Measurements from ENCODE around the gene SLC6A11.

Gene SLC6A11

GRCh38 chr3:10985181-10985580, 169.2 kb downstream of the SLC6A11 start:
- Histone ChIP-seq H3K36me3 (replicated peaks) (no peaks in the 10 kb centered on the region), H3K27me3 (replicated peaks) (no peaks in the 10 kb centered on the region), H3K4me3 (ENCODE audit: low read depth, low read length) (no peak overlapping the region), H3K27ac (no peak overlapping the region)
- in situ Hi-C loops (cut with HindIII; ENCODE audit: low pct_ligation_motif_present, low sequenced_read_pairs) = no loop called here
- DNase-seq = no peak
- no peak for TF ChIP-seq CTCF (IDR thresholded peaks at IDR 0.05; ENCODE audit: low read depth, low read length, missing control alignments)

GRCh38 chr3:10986592-10986991, 170.6 kb downstream of the SLC6A11 start:
- Histone ChIP-seq H3K4me3 (ENCODE audit: low read depth, low read length) (no peak overlapping the region), H3K27me3 (replicated peaks) (peaks cover 9% of the 10 kb centered on the region), H3K27ac (no peak overlapping the region), H3K36me3 (replicated peaks) (no peaks in the 10 kb centered on the region)
- no peak for DNase-seq
- TF ChIP-seq CTCF (IDR thresholded peaks at IDR 0.05; ENCODE audit: low read depth, low read length, missing control alignments) = no peak
- in situ Hi-C loops (cut with HindIII; ENCODE audit: low pct_ligation_motif_present, low sequenced_read_pairs) = no loop called here

- in situ Hi-C loops (cut with HindIII; ENCODE audit: low pct_ligation_motif_present, low sequenced_read_pairs) = no loop called here
- H3K4me3 ChIP-seq (ENCODE audit: low read depth, low read length) = no peak overlapping the region
- DNase-seq = no peak
- H3K36me3 ChIP-seq (replicated peaks) = no peaks in the 10 kb centered on the region
- no peak for TF ChIP-seq CTCF (IDR thresholded peaks at IDR 0.05; ENCODE audit: low read depth, low read length, missing control alignments)
- no peak overlapping the region for H3K27ac ChIP-seq
- H3K27me3 ChIP-seq (replicated peaks) = peaks cover 19% of the 10 kb centered on the region
Observed at GRCh38 chr3:10988001-10988665, 172.1 kb downstream of the SLC6A11 start.

- Histone ChIP-seq H3K36me3 (replicated peaks) (no peaks in the 10 kb centered on the region), H3K27ac (no peak overlapping the region), H3K4me3 (ENCODE audit: low read depth, low read length) (no peak overlapping the region), H3K27me3 (replicated peaks) (peaks cover 26% of the 10 kb centered on the region)
- in situ Hi-C loops (cut with HindIII; ENCODE audit: low pct_ligation_motif_present, low sequenced_read_pairs) = no loop called here
- TF ChIP-seq CTCF (IDR thresholded peaks at IDR 0.05; ENCODE audit: low read depth, low read length, missing control alignments) = no peak
- DNase-seq = no peak
Observed at GRCh38 chr3:10988991-10989484, 173.0 kb downstream of the SLC6A11 start.
